MM.1S (cell line): ENCODE results near the gene ZW10.
"Not testable (repeated sequence)": the region's sequence is repeated elsewhere in the genome, so short reads cannot be mapped to it uniquely, and the experiment has no call there.

ENCODE experiments used
- DNase-seq: peaks from one replicate; pipeline ENCODE4 v3.0.0-alpha.2; 2015
- H2AFZ ChIP-seq: fragments of 300-600 bp; sonication (generic); 2 replicates; pipeline ENCODE4 v1.6.0; 2016; ENCODE audit warnings: antibody characterized with exemption, low read length
- H3F3A ChIP-seq: fragments of 300-600 bp; sonication (generic); 2 replicates; pipeline ENCODE4 v1.6.1; 2016; ENCODE audit warnings: mild to moderate bottlenecking, antibody characterized with exemption, low read length, moderate library complexity, mixed read lengths; ENCODE audit not compliant: insufficient read depth
- H3K27ac ChIP-seq: fragments of 300-600 bp; sonication (generic); 2 replicates; pipeline ENCODE4 v1.5.1; 2016; ENCODE audit warnings: mild to moderate bottlenecking, low read length
- H3K27me3 ChIP-seq: fragments of 300-600 bp; sonication (generic); replicated peaks from 2 replicates; pipeline ENCODE4 v1.6.0; 2016; ENCODE audit warnings: low read length; ENCODE audit not compliant: insufficient read depth
- H3K36me3 ChIP-seq: fragments of 300-600 bp; sonication (generic); replicated peaks from 2 replicates; pipeline ENCODE4 v1.6.1; 2016; ENCODE audit warnings: mild to moderate bottlenecking, low read length, mixed read lengths; ENCODE audit not compliant: insufficient read depth
- H3K4me1 ChIP-seq: fragments of 300-600 bp; sonication (generic); 2 replicates; pipeline ENCODE4 v1.6.1; 2016; ENCODE audit warnings: low read length, mixed read lengths
- H3K4me2 ChIP-seq: fragments of 300-600 bp; sonication (generic); 2 replicates; pipeline ENCODE4 v1.6.0; 2016; ENCODE audit warnings: low read depth, low read length
- H3K4me3 ChIP-seq: fragments of 300-600 bp; sonication (generic); 2 replicates; pipeline ENCODE4 v1.5.1; 2016; ENCODE audit warnings: low read length, mixed read lengths
- H3K79me2 ChIP-seq: fragments of 300-600 bp; sonication (generic); 2 replicates; pipeline ENCODE4 v1.6.1; 2016; ENCODE audit warnings: mixed run types, low read length, mixed read lengths
- H3K9ac ChIP-seq: fragments of 300-600 bp; sonication (generic); 2 replicates; pipeline ENCODE4 v1.6.1; 2016; ENCODE audit warnings: low read length, mixed read lengths
- H3K9me2 ChIP-seq: fragments of 300-600 bp; sonication (generic); replicated peaks from 2 replicates; pipeline ENCODE4 v1.6.1; 2016; ENCODE audit warnings: mild to moderate bottlenecking, low read length, mixed read lengths; ENCODE audit not compliant: insufficient read depth
- H3K9me3 ChIP-seq: fragments of 300-600 bp; sonication (generic); replicated peaks from 2 replicates; pipeline ENCODE4 v1.6.1; 2016; ENCODE audit warnings: mild to moderate bottlenecking, low read length, mixed read lengths; ENCODE audit not compliant: insufficient read depth
- H4K20me1 ChIP-seq: fragments of 300-600 bp; sonication (generic); 2 replicates; pipeline ENCODE4 v1.6.1; 2016; ENCODE audit warnings: mild to moderate bottlenecking, low read length, moderate library complexity, mixed read lengths; ENCODE audit not compliant: insufficient read depth
- CTCF ChIP-seq: fragments of 300-600 bp; sonication (generic); IDR thresholded peaks from 2 replicates; pipeline ENCODE4 v1.5.1; 2016; ENCODE audit warnings: antibody characterized with exemption, low read length, mixed read lengths
- EZH2 ChIP-seq: fragments of 300-600 bp; sonication (generic); optimal IDR thresholded peaks from 2 replicates; pipeline ENCODE3; 2017; ENCODE audit warnings: low read depth, mild to moderate bottlenecking, antibody characterized with exemption, low read length, mixed read lengths
- EZH2phosphoT487 ChIP-seq: fragments of 300-600 bp; sonication (generic); IDR thresholded peaks from 2 replicates; pipeline ENCODE4 v1.6.1; 2018; ENCODE audit warnings: antibody characterized with exemption, low read length

ZW10 gene

GRCh38 chr11:113764527-113765219 is 8.8 kb downstream of the ZW10 start:
- no peak overlapping the region for H3K27ac ChIP-seq
- no peak overlapping the region for H3K4me2 ChIP-seq
- no peak for TF ChIP-seq EZH2
- TF ChIP-seq EZH2phosphoT487, result no peak
- no peak for TF ChIP-seq CTCF
- H3K9ac ChIP-seq, result no peak overlapping the region
- H4K20me1 ChIP-seq, result no peaks in the 10 kb centered on the region
- no peaks in the 10 kb centered on the region for H3K9me2 ChIP-seq
- DNase-seq, result no peak
- H3F3A ChIP-seq, result no peaks in the 10 kb centered on the region
- H3K9me3 ChIP-seq, result no peaks in the 10 kb centered on the region
- H3K4me3 ChIP-seq, result no peak overlapping the region
- no peaks in the 10 kb centered on the region for H3K27me3 ChIP-seq
- H3K79me2 ChIP-seq, result peaks cover 52% of the 10 kb centered on the region
- no peaks in the 10 kb centered on the region for H3K4me1 ChIP-seq
- no peak overlapping the region for H2AFZ ChIP-seq
- 0 out of 2 replicates have a peak, but pooled peaks cover 3% of the 10 kb centered on the region for H3K36me3 ChIP-seq

- DNase-seq, H3K27me3 ChIP-seq, H2AFZ ChIP-seq, H3K9ac ChIP-seq, H3K4me2 ChIP-seq, H3K9me3 ChIP-seq, H4K20me1 ChIP-seq, H3K36me3 ChIP-seq, H3K9me2 ChIP-seq, H3K4me1 ChIP-seq, H3F3A ChIP-seq, H3K27ac ChIP-seq, H3K4me3 ChIP-seq: not testable (repeated sequence)
- H3K79me2 ChIP-seq, result peaks cover 38% of the 10 kb centered on the region
These were observed 10.5 kb downstream of the ZW10 start for GRCh38 chr11:113763040-113763439.

GRCh38 chr11:113760241-113760640 is 13.3 kb downstream of the ZW10 start:
- DNase-seq, result no peak
- Histone ChIP-seq H3K9me3 (no peaks in the 10 kb centered on the region), H3K27ac (no peak overlapping the region), H3K9me2 (no peaks in the 10 kb centered on the region), H3K27me3 (no peaks in the 10 kb centered on the region), H3K9ac (no peak overlapping the region), H3K36me3 (0 out of 2 replicates have a peak, but pooled peaks cover 5% of the 10 kb centered on the region), H3K4me1 (no peaks in the 10 kb centered on the region), H3K4me3 (no peak overlapping the region), H3F3A (no peaks in the 10 kb centered on the region), H4K20me1 (no peaks in the 10 kb centered on the region), H3K79me2 (peaks cover 15% of the 10 kb centered on the region), H2AFZ (no peak overlapping the region), H3K4me2 (no peak overlapping the region)
- no peak for TF ChIP-seq EZH2
- no peak for TF ChIP-seq EZH2phosphoT487
- no peak for TF ChIP-seq CTCF

GRCh38 chr11:113752932-113753331 is 20.6 kb downstream of the ZW10 start:
- Histone ChIP-seq H3K4me1 (no peaks in the 10 kb centered on the region), H3K27me3 (no peaks in the 10 kb centered on the region), H2AFZ (no peak overlapping the region), H3K9me2 (no peaks in the 10 kb centered on the region), H3K36me3 (no peaks in the 10 kb centered on the region), H4K20me1 (no peaks in the 10 kb centered on the region), H3K4me3 (no peak overlapping the region), H3F3A (no peaks in the 10 kb centered on the region), H3K27ac (no peak overlapping the region), H3K4me2 (no peak overlapping the region), H3K9me3 (no peaks in the 10 kb centered on the region), H3K79me2 (no peaks in the 10 kb centered on the region), H3K9ac (no peak overlapping the region)
- no peak for DNase-seq
- no peak for TF ChIP-seq CTCF
- no peak for TF ChIP-seq EZH2phosphoT487
- no peak for TF ChIP-seq EZH2
